Body of pancreas (tissue), 4 donors: ENCODE measurements around the gene ZNF692.

ENCODE experiments used
- CTCF ChIP-seq, 7 experiments: fragments of 450-650 bp in 4 of 7; fragments of 200-600 bp in 3 of 7; sonication (generic) in 3 of 7; IDR thresholded peaks; one replicate each; pipeline ENCODE4 v1.5.1; 2016 to 2019; ENCODE audit warnings: antibody characterized with exemption in 7 of 7
- POLR2A ChIP-seq, 3 donors: fragments of 450-650 bp; IDR thresholded peaks; one replicate each; pipeline ENCODE4 v1.6.1; 2016; ENCODE audit warnings: antibody characterized with exemption in 3 of 3, mild to moderate bottlenecking in 2 of 3

- TF ChIP-seq CTCF (IDR thresholded peaks at IDR 0.05) (no peak), POLR2A (IDR thresholded peaks at IDR 0.05) (no peak)
Measured at GRCh38 chr1:248822148-248823032, 36.5 kb downstream of the ZNF692 start.
